Measurements from ENCODE around the gene TPBG. TPM values are rescaled to one million over a fixed set of nuclear protein-coding genes. Genes with fewer than 3 reads are reported as not detected.

Gene TPBG
- total RNA-seq, 2 experiments from 2014 or later: 0.10 to 0.18 TPM

DNA sequence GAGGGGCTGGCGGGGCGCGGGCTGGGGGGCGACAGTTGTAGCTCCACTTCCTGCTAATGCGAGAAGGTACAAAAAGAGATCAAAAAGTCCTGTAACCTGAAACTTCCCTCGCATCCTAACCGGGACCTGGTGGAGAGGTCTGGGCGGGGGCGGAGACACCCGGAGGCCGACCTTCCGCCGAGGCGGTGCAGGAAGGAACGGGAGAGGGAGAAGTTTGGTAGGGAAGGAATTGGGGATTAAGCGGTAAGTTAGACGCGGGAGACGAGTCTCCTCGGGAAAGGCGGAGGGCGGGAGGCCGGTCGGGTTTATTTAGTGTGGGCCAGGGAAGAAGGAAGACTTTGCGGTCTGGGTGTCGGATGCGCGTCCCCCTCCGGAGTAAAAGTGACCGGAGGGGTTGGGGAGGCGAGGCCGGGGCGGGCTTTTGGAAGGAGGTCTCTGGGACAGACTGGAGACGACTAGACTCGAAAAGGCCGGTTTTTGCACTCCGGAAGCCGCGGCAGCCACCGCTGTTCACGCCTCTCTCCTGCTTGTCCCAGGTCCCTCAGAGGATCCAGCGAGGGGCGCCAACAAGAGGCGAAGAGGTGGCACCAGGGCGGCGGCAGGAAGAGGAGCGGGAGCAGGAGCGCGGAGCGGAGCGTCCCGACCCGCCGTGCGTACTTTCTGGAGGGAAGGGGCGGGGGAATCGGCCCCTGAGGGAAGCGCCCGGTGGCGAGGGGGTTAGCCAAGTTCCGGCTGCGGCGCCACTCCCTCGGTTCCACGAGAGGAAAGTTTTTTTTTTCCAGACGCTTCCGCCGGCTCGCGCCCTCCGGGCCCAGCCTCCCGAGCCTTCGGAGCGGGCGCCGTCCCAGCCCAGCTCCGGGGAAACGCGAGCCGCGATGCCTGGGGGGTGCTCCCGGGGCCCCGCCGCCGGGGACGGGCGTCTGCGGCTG is 734 bp downstream of the TPBG start:
- H3K4me3 Mint-ChIP-seq: peak overlapping the region; percentile 71
- CTCF ChIA-PET: no interaction called here
- peaks cover 23% of the 10 kb centered on the region for H3K4me1 Mint-ChIP-seq
- DNase-seq: no peak
- peaks cover 59% of the 10 kb centered on the region for H3K27me3 Mint-ChIP-seq
- H3K36me3 Mint-ChIP-seq (ENCODE audit: low read depth): no peaks in the 10 kb centered on the region
- H3K9me3 Mint-ChIP-seq: no peaks in the 10 kb centered on the region
- no peak overlapping the region for H3K27ac Mint-ChIP-seq
- POLR2A ChIA-PET: no interaction called here

DNA sequence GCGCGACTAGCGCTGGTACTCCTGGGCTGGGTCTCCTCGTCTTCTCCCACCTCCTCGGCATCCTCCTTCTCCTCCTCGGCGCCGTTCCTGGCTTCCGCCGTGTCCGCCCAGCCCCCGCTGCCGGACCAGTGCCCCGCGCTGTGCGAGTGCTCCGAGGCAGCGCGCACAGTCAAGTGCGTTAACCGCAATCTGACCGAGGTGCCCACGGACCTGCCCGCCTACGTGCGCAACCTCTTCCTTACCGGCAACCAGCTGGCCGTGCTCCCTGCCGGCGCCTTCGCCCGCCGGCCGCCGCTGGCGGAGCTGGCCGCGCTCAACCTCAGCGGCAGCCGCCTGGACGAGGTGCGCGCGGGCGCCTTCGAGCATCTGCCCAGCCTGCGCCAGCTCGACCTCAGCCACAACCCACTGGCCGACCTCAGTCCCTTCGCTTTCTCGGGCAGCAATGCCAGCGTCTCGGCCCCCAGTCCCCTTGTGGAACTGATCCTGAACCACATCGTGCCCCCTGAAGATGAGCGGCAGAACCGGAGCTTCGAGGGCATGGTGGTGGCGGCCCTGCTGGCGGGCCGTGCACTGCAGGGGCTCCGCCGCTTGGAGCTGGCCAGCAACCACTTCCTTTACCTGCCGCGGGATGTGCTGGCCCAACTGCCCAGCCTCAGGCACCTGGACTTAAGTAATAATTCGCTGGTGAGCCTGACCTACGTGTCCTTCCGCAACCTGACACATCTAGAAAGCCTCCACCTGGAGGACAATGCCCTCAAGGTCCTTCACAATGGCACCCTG is 1.6 kb downstream of the TPBG start:
- ChIA-PET POLR2A (no interaction called here), CTCF (interaction anchor here (1.3 kb wide), 1 partner anchor 95 kb away, joined by 5 read pairs; no protein-coding TSS in a partner anchor)
- peaks cover 23% of the 10 kb centered on the region for H3K4me1 Mint-ChIP-seq
- peak; percentile 16 for DNase-seq
- no peaks in the 10 kb centered on the region for H3K36me3 Mint-ChIP-seq (ENCODE audit: low read depth)
- peaks cover 58% of the 10 kb centered on the region for H3K27me3 Mint-ChIP-seq
- H3K9me3 Mint-ChIP-seq: no peaks in the 10 kb centered on the region
- H3K4me3 Mint-ChIP-seq: peak overlapping the region; percentile 63
- H3K27ac Mint-ChIP-seq: no peak overlapping the region

DNA sequence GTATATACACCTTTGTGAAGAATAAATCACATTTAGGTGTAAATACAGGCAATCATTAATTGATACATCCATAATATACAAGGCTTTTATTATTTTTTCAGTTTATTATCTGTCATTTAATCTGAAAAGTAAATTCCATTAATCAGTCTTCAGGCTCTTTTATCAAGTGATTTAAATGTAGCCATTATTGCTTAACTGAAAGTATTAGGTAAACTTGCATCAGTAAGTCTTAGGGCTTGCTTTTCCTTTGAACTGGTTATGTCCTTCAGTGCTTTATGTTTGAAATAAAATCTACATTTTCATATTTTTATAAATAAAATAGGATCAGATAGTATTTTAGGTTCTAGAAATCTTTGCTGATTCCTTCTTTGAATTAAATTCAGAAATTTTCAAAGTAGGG is 4.1 kb downstream of the TPBG start:
- Mint-ChIP-seq H3K4me1 (peaks cover 23% of the 10 kb centered on the region), H3K4me3 (no peak overlapping the region), H3K27me3 (peaks cover 38% of the 10 kb centered on the region), H3K36me3 (ENCODE audit: low read depth) (no peaks in the 10 kb centered on the region), H3K27ac (no peak overlapping the region), H3K9me3 (no peaks in the 10 kb centered on the region)
- POLR2A ChIA-PET: no interaction called here
- CTCF ChIA-PET: no interaction called here
- DNase-seq: no peak

DNA sequence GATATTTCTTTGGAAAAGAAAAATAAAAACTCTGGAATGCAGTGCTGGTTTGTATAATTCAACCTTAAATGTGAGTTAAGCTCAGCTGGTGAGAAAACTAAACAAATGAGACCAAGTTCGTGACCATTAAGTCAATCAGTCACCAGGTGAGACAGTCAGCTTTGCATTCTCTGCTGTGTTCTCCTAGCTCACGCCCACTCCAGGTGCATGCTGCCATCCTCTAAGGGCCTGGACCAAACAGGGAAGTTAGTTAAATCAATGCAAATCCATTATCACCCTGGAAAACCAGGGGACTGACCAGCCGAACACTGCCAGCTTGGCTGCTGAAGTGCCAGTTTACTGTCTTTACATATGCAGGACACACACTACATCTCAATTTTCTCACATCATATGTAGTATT is 7.2 kb downstream of the TPBG start:
- ChIA-PET POLR2A (no interaction called here), CTCF (no interaction called here)
- Mint-ChIP-seq H3K4me3 (no peak overlapping the region), H3K36me3 (ENCODE audit: low read depth) (no peaks in the 10 kb centered on the region), H3K4me1 (peaks cover 2% of the 10 kb centered on the region), H3K27me3 (peaks cover 15% of the 10 kb centered on the region), H3K9me3 (no peaks in the 10 kb centered on the region), H3K27ac (no peak overlapping the region)
- no peak for DNase-seq

DNA sequence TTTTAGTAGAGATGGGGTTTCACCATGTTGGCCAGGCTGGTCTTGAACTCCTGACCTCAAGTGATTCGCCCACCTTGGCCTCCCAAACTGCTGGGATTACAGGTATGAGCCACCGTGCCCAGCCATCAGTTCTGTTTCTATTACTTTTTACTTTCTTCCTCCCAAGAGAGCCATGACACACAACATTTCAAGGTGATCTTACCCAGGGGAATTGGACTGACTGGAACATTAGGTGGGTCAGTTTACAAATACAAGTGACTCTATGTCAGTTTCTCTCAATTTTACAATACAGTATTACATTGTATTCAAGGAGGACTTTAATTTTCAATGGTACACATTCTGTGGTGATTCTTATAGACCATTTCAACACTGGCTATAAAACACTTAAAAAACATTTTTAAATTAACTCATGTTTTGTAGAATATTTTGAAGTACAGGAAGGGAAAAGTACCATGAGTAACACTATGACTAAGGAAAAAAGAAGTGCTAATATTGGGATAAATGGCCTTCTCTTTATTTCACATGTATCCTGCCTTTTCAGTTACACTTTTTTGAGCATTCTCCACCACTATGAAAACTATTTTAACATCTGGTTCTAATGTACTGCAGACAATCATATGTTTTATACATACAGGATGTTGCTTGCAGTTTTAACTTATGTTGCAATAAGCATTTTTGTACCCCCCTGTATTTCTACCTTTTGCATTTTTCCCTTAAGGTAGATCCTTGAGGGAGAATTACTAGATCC is 8.4 kb downstream of the TPBG start:
- ChIA-PET CTCF (no interaction called here), POLR2A (no interaction called here)
- peaks cover 5% of the 10 kb centered on the region for H3K27me3 Mint-ChIP-seq
- H3K4me3 Mint-ChIP-seq: no peak overlapping the region
- H3K27ac Mint-ChIP-seq: no peak overlapping the region
- H3K4me1 Mint-ChIP-seq: no peaks in the 10 kb centered on the region
- no peaks in the 10 kb centered on the region for H3K36me3 Mint-ChIP-seq (ENCODE audit: low read depth)
- H3K9me3 Mint-ChIP-seq: no peaks in the 10 kb centered on the region
- no peak for DNase-seq

DNA sequence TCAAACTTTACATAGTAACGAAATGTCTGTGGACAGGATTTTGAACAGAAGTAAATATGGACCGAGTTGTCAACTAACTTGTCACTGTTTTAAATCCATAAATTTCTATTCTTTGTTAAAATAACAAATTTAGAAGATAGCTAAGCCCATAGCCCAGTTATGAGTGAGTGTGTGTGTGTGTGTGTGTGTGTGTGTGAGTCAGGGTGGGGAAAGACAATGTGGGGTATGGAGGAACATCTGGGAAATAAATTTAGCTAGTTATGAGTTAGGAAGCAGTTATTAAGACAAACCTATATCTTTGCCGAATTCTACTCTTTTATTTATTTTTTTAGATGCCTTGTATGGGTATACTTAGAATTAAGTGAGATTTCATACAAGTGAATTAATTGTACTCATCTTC is 9.0 kb downstream of the TPBG start:
- ChIA-PET CTCF (no interaction called here), POLR2A (no interaction called here)
- H3K27ac Mint-ChIP-seq: no peak overlapping the region
- no peaks in the 10 kb centered on the region for H3K4me1 Mint-ChIP-seq
- H3K4me3 Mint-ChIP-seq: no peak overlapping the region
- no peaks in the 10 kb centered on the region for H3K9me3 Mint-ChIP-seq
- no peaks in the 10 kb centered on the region for H3K36me3 Mint-ChIP-seq (ENCODE audit: low read depth)
- H3K27me3 Mint-ChIP-seq: peaks cover 5% of the 10 kb centered on the region
- DNase-seq: no peak

DNA sequence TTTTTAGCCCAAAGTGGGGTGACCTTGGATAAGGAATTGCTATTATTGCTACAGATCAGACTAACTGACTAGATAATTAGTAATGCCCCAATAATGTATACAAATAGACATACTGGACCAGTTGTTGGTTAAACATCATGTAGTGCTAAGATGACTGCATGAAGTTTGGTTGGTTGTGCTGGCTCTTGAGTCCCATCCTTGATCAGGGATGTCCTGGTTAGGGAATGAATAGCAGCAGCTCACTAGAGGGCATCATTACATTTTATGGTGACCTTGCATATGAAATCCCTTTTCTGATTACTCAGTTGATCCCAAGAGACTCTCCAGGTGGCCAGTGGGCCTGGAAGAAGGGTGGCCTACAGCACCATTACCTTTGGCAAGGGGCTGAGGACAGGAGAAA is 10.9 kb downstream of the TPBG start:
- ChIA-PET CTCF (no interaction called here), POLR2A (no interaction called here)
- no peak overlapping the region for H3K4me3 Mint-ChIP-seq
- no peaks in the 10 kb centered on the region for H3K9me3 Mint-ChIP-seq
- no peaks in the 10 kb centered on the region for H3K4me1 Mint-ChIP-seq
- no peaks in the 10 kb centered on the region for H3K36me3 Mint-ChIP-seq (ENCODE audit: low read depth)
- H3K27me3 Mint-ChIP-seq: peaks cover 5% of the 10 kb centered on the region
- no peak for DNase-seq
- H3K27ac Mint-ChIP-seq: no peak overlapping the region

DNA sequence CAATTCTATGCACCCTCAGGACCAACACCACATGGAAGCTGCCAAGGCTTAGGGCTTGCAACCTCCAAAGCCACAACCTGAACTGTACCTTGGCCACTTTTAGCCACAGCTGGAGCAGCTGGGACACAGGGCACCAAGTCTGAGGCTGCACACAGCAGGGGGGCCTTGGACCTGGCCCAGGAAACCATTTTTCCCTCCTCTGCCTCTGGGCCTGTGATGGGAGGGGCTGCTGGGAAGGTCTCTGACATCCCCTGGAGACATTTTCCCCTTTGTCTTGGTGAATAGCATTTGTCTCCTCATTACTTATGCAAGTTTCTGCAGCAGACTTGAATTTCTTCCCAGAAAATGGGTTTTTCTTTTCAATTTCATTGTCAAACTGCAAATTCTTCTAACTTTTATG is 13.0 kb downstream of the TPBG start:
- Mint-ChIP-seq H3K27me3 (peaks cover 2% of the 10 kb centered on the region), H3K4me1 (no peaks in the 10 kb centered on the region), H3K4me3 (no peak overlapping the region), H3K36me3 (ENCODE audit: low read depth) (no peaks in the 10 kb centered on the region), H3K9me3 (no peaks in the 10 kb centered on the region), H3K27ac (no peak overlapping the region)
- ChIA-PET POLR2A (no interaction called here), CTCF (no interaction called here)
- no peak for DNase-seq

DNA sequence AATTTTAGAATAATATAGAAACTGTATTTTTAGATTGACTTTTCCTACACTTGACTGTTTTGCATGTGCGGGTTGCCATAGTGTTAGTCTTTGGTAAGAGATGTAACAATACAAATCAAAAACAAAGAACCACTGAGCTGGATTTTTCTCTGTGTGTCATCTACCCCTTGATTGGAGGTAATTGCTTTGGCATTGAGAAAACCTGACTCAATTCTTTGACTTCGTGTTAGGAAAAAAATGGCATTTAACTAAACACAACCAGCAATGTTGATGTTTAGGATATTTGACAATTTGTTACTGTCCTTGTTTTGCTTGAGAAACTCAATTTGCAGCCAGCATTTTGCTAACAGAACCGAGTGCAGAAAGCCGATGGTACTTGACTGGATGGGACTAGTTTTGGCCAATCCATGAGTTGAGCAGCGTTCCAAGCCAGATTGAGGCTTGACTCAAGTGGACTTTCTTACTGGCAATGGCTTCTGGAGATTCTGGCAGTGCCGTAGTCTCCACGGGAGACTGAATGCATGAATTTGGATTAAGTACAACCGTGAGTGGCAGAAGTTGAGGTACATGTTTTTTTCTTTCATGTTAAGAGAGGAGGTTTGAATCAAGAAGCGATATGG is 17.1 kb downstream of the TPBG start:
- Mint-ChIP-seq H3K27ac (no peak overlapping the region), H3K4me3 (no peak overlapping the region), H3K4me1 (no peaks in the 10 kb centered on the region), H3K27me3 (peaks cover 11% of the 10 kb centered on the region), H3K36me3 (ENCODE audit: low read depth) (no peaks in the 10 kb centered on the region), H3K9me3 (no peaks in the 10 kb centered on the region)
- ChIA-PET POLR2A (no interaction called here), CTCF (no interaction called here)
- no peak for DNase-seq

DNA sequence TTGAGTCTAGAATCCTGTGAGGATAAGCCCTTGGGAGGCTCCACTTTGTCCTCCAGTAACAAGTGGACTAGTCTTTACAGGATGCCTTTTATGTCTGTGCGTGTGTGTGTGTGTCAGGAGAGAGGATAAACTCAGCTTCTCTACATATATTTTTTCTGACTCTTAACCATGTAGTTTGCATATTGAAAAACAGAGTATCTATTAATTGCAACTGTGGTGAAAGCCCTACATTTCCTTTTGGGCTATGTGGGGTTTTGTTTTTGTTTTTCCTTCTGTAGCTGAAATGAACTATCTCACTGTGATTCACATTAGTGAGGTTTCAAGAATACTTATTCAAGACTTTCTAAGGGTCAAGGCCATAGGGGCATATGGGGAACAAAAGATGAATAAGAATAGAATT is 17.7 kb downstream of the TPBG start:
- DNase-seq: no peak
- ChIA-PET POLR2A (no interaction called here), CTCF (no interaction called here)
- no peaks in the 10 kb centered on the region for H3K9me3 Mint-ChIP-seq
- H3K36me3 Mint-ChIP-seq (ENCODE audit: low read depth): no peaks in the 10 kb centered on the region
- no peak overlapping the region for H3K27ac Mint-ChIP-seq
- H3K4me3 Mint-ChIP-seq: no peak overlapping the region
- no peaks in the 10 kb centered on the region for H3K4me1 Mint-ChIP-seq
- peaks cover 11% of the 10 kb centered on the region for H3K27me3 Mint-ChIP-seq

DNA sequence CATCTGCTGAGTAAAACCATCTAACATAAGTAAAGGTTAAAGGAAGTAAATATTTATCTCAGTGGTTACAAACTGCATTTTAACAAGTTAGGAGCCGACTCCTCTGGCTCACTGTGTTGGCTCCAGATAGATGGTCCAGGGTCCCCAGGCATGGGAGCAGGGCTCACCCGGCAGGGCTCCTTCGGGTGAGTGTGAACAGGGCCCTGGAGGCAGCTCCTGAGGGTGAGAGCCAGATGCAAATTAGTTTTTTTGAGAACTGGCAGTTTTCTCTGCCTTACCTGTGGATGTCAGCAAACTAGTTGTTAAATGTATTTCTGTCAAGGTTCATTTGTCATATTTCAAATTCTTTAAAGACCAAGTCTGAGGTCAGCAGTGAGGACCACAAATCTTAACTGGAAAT is 21.5 kb downstream of the TPBG start:
- Mint-ChIP-seq H3K9me3 (no peaks in the 10 kb centered on the region), H3K4me1 (no peaks in the 10 kb centered on the region), H3K27ac (no peak overlapping the region), H3K27me3 (peaks cover 11% of the 10 kb centered on the region), H3K4me3 (no peak overlapping the region), H3K36me3 (ENCODE audit: low read depth) (no peaks in the 10 kb centered on the region)
- ChIA-PET POLR2A (no interaction called here), CTCF (no interaction called here)
- DNase-seq: no peak

DNA sequence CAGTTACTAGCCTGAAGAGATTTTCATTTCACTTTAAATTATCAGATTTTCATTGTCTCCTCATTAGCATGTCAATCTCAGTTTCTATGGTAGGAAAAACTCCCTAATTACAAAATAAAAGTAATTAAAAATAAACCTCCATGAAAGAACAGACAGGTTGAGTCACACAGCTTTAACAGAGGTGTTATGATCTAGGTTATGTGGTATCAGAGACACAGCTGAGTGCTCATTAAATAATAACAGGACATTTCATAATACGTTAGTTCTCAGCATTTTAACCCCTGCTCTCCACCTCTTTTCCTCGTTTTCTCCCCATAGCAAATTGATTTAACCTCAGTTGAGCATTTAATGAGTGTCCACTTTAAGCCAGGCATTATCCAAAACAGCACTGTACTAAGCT is 21.9 kb downstream of the TPBG start:
- Mint-ChIP-seq H3K9me3 (no peaks in the 10 kb centered on the region), H3K27me3 (peaks cover 11% of the 10 kb centered on the region), H3K4me3 (no peak overlapping the region), H3K27ac (no peak overlapping the region), H3K4me1 (no peaks in the 10 kb centered on the region), H3K36me3 (ENCODE audit: low read depth) (no peaks in the 10 kb centered on the region)
- DNase-seq: no peak
- ChIA-PET POLR2A (no interaction called here), CTCF (no interaction called here)

DNA sequence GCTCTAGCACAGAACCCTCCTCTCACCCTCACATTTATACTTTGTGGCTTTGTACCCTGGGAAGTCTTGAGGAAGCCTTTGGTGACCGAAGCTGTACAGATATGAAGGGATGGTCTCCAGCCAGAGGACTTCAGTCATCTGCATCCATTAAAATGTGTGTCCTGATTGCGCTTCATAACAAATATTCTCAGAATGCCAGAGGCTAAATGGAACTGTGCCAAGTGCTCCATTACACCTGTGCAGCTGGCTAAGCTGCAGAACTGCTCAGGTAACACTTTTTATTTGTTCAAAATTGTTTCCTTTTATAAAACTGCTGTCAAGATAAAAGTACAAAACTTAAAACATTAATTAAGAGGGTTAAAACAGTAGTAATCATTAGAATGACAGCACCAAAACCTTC is 22.3 kb downstream of the TPBG start:
- no peaks in the 10 kb centered on the region for H3K9me3 Mint-ChIP-seq
- ChIA-PET POLR2A (no interaction called here), CTCF (no interaction called here)
- H3K27me3 Mint-ChIP-seq: peaks cover 11% of the 10 kb centered on the region
- no peak for DNase-seq
- no peaks in the 10 kb centered on the region for H3K36me3 Mint-ChIP-seq (ENCODE audit: low read depth)
- no peaks in the 10 kb centered on the region for H3K4me1 Mint-ChIP-seq
- H3K27ac Mint-ChIP-seq: no peak overlapping the region
- H3K4me3 Mint-ChIP-seq: no peak overlapping the region
